Endothelial cell of umbilical vein (primary cell): ENCODE data around the gene EXD2. TPM values are rescaled to one million over a fixed set of nuclear protein-coding genes. Genes with fewer than 3 reads are reported as not detected.

Experiments
- BruUV-seq: library from RNA; stranded (reverse); fragments of 400-500 nt; replicated peaks from 2 replicates; lab custom pipeline; 2021; lab: Mats Ljungman, UMichigan
- CTCF ChIA-PET: fragments of 300-600, 350-600 bp; sonication (Branson Sonifier 250); formaldehyde crosslinking; loops from one replicate; lab custom pipeline; 2021; ENCODE audit warnings: antibody characterized with exemption, inconsistent platforms; lab: Charles Lee
- POLR2A ChIA-PET: fragments of 300-600, 350-600 bp; sonication (Branson Sonifier 250); formaldehyde crosslinking; loops from one replicate; lab custom pipeline; 2021; ENCODE audit warnings: antibody characterized with exemption, inconsistent platforms; lab: Charles Lee
- DNase-seq: peaks from one replicate; pipeline ENCODE4 v3.0.0-alpha.2; 2011; ENCODE audit warnings: low read depth, low spot score
- FAIRE-seq: peaks from 2 replicates; lab custom pipeline; 2011; peaks lifted over from hg19 to GRCh38; lab: Jason Lieb, UNC
- H2AFZ ChIP-seq: 2 replicates; pipeline ENCODE4 v1.6.0; 2012; ENCODE audit warnings: low read depth, low read length, control low read depth, inconsistent platforms
- H3K27ac ChIP-seq: 2 replicates; pipeline ENCODE4 v1.5.1; 2011; ENCODE audit warnings: low read depth, mild to moderate bottlenecking, control low read depth, low read length, moderate library complexity; ENCODE audit not compliant: insufficient read depth
- H3K27me3 ChIP-seq, 2 experiments: 2 replicates each; pipeline versions ENCODE4 v1.6.0 to v1.6.1; 2011; ENCODE audit warnings: low read length in 2 of 2, mixed read lengths in 1 of 2; ENCODE audit not compliant: control insufficient read depth in 2 of 2, insufficient read depth in 2 of 2
- H3K36me3 ChIP-seq, 2 experiments: 2 replicates in 1 of 2; 3 replicates in 1 of 2; pipeline ENCODE4 v1.5.1; 2011; ENCODE audit warnings: low read length in 2 of 2, mild to moderate bottlenecking in 1 of 2, moderate library complexity in 1 of 2; ENCODE audit not compliant: control insufficient read depth in 2 of 2, insufficient read depth in 2 of 2; ENCODE audit errors: extremely low read depth in 1 of 2
- H3K4me1 ChIP-seq: 3 replicates; pipeline ENCODE4 v1.5.1; 2011; ENCODE audit warnings: mild to moderate bottlenecking, low read length; ENCODE audit not compliant: control insufficient read depth, insufficient read depth; ENCODE audit errors: extremely low read depth
- H3K4me2 ChIP-seq: 2 replicates; pipeline ENCODE4 v1.6.1; 2011; ENCODE audit warnings: low read length, control low read depth, mixed read lengths; ENCODE audit not compliant: insufficient read depth
- H3K4me3 ChIP-seq, 3 experiments: fragments of 200-600 bp in 1 of 3; sonication (generic), shearing (Covaris generic) in 1 of 3; replicated peaks in 1 of 3; 2 replicates each; pipeline ENCODE4 v1.5.1; 2011 to 2016; ENCODE audit warnings: control low read depth in 3 of 3, low read length in 3 of 3, mild to moderate bottlenecking in 2 of 3, inconsistent platforms in 1 of 3, low read depth in 1 of 3, moderate library complexity in 1 of 3; ENCODE audit not compliant: insufficient read depth in 1 of 3
- H3K79me2 ChIP-seq: 2 replicates; pipeline ENCODE4 v1.6.0; 2012; ENCODE audit warnings: low read length, inconsistent platforms; ENCODE audit not compliant: control insufficient read depth, insufficient read depth
- H3K9ac ChIP-seq: replicated peaks from 2 replicates; pipeline ENCODE3; 2011; ENCODE audit warnings: low read length, control low read depth; ENCODE audit not compliant: insufficient read depth; ENCODE audit errors: extremely low read depth
- H3K9me1 ChIP-seq: replicated peaks from 3 replicates; pipeline ENCODE4 v1.6.0; 2011; ENCODE audit warnings: mild to moderate bottlenecking, low read length; ENCODE audit not compliant: control insufficient read depth, insufficient read depth; ENCODE audit errors: extremely low read depth
- H3K9me3 ChIP-seq: replicated peaks from 2 replicates; pipeline ENCODE4 v1.5.1; 2012; ENCODE audit warnings: low read length, inconsistent platforms; ENCODE audit not compliant: control insufficient read depth, insufficient read depth
- H4K20me1 ChIP-seq: replicated peaks from 2 replicates; pipeline ENCODE3; 2011; ENCODE audit warnings: mild to moderate bottlenecking, low read length; ENCODE audit not compliant: control insufficient read depth, insufficient read depth; ENCODE audit errors: extremely low read depth
- EZH2 ChIP-seq: IDR thresholded peaks from 2 replicates; pipeline ENCODE4 v1.6.1; 2012; ENCODE audit warnings: borderline replicate concordance, low read depth, mild to moderate bottlenecking, moderate library complexity, low read length, inconsistent platforms; ENCODE audit not compliant: severe bottlenecking
- FOS ChIP-seq: IDR thresholded peaks from 2 replicates; pipeline ENCODE4 v1.6.1; 2011; ENCODE audit warnings: mild to moderate bottlenecking, low read length, moderate library complexity, borderline replicate concordance; ENCODE audit not compliant: insufficient read depth
- JUN ChIP-seq: IDR thresholded peaks from 2 replicates; pipeline ENCODE4 v1.6.1; 2011; ENCODE audit warnings: borderline replicate concordance, low read depth; ENCODE audit not compliant: insufficient read length, insufficient read depth
- POLR2A ChIP-seq: IDR thresholded peaks from 2 replicates; pipeline ENCODE4 v1.6.1; 2012; ENCODE audit warnings: low read depth, mild to moderate bottlenecking, control low read depth, low read length
- POLR2AphosphoS5 ChIP-seq: IDR thresholded peaks from 2 replicates; pipeline ENCODE4 v1.6.1; 2012; ENCODE audit warnings: low read depth, mild to moderate bottlenecking, control low read depth, low read length, moderate library complexity; ENCODE audit not compliant: insufficient read depth
- dilution Hi-C: fragments of 300-500 bp; cut with MboI; formaldehyde crosslinking; loops from one replicate; pipeline ENCODE4 v1.15.0; 2019; ENCODE audit warnings: low sequenced_read_pairs; ENCODE audit not compliant: extremely low pct_ligation_motif_present
- intact Hi-C: fragments of 100-400 bp; cut with micrococcal nuclease; formaldehyde crosslinking; loops from one replicate; pipeline ENCODE4 v1.10.0; 2022
- polyA plus RNA-seq, 4 experiments: library from polyadenylated mRNA; depleted of rRNA in 3 of 4; stranded (reverse) in 3 of 4; unstranded in 1 of 4; fragments of >200 nt; gene quantifications; 2 replicates each; pipeline versions ENCODE4 v1.2.1 to v1.2.3, GENCODE V29; 2011 to 2012; ENCODE audit warnings: missing spikeins in 1 of 4
- total RNA-seq: library from RNA; stranded (reverse); gene quantifications from 2 replicates; pipeline ENCODE4 v1.2.3, GENCODE V29; 2021
- TF ChIP-seq, protein P1 (sequence below): IDR thresholded peaks from 2 replicates; pipeline ENCODE4 v1.6.1; 2011; ENCODE audit not compliant: insufficient read depth, insufficient read length
- TF ChIP-seq, protein P2 (sequence below), 2 donors: IDR thresholded peaks; 1 replicate in 1 of 2; 2 replicates in 1 of 2; pipeline ENCODE4 v1.5.1; 2011; ENCODE audit warnings: low read length in 2 of 2, mild to moderate bottlenecking in 2 of 2, moderate library complexity in 2 of 2, control low read depth in 1 of 2, inconsistent platforms in 1 of 2, low read depth in 1 of 2; ENCODE audit not compliant: insufficient read depth in 1 of 2; ENCODE audit errors: extremely low read depth in 1 of 2

The EXD2 gene
- total and polyA plus RNA-seq, 2 donors (not counting 3 experiments of a cell fraction or from before 2014, with no cell fraction given), result 11.6 to 22.6 TPM

DNA sequence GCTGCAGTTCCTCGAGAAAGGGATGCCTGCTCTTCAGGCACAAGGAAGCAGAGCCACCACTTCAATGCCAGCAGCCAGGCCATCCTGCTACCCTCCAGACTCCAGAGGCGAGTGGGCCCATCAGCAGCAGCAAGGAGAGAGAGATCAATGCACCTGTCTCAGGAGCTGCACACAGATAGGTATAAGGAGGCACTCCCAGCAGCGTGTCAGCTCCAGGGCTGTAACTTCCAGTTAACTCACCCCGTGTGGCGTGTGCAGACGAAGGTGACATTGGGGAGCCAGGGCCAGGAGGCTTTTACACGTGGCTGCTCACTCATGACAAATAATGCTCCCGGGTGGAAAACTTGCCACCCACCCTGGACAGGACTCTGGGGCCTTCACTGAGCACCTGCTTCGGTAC, 92.9 kb downstream of the EXD2 start:
- FAIRE-seq, result no peak
- Histone ChIP-seq H3K36me3 (no peaks in the 10 kb centered on the region), H3K27me3 (peaks cover 3% of the 10 kb centered on the region in 2 experiments), H3K4me1 (no peaks in the 10 kb centered on the region), H3K9me1 (no peaks in the 10 kb centered on the region), H3K9ac (no peak overlapping the region), H3K9me3 (no peaks in the 10 kb centered on the region), H4K20me1 (no peaks in the 10 kb centered on the region), H2AFZ (no peak overlapping the region), H3K27ac (no peak overlapping the region), H3K4me3 (no peak overlapping the region), H3K4me2 (no peak overlapping the region), H3K79me2 (no peaks in the 10 kb centered on the region)
- intact Hi-C loops, result no loop called here
- TF ChIP-seq FOS (no peak), EZH2 (no peak), JUN (no peak), POLR2AphosphoS5 (no peak), POLR2A (no peak)
- TF ChIP-seq, protein P1, sequence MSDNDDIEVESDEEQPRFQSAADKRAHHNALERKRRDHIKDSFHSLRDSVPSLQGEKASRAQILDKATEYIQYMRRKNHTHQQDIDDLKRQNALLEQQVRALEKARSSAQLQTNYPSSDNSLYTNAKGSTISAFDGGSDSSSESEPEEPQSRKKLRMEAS, result no peak
- TF ChIP-seq, protein P2, sequence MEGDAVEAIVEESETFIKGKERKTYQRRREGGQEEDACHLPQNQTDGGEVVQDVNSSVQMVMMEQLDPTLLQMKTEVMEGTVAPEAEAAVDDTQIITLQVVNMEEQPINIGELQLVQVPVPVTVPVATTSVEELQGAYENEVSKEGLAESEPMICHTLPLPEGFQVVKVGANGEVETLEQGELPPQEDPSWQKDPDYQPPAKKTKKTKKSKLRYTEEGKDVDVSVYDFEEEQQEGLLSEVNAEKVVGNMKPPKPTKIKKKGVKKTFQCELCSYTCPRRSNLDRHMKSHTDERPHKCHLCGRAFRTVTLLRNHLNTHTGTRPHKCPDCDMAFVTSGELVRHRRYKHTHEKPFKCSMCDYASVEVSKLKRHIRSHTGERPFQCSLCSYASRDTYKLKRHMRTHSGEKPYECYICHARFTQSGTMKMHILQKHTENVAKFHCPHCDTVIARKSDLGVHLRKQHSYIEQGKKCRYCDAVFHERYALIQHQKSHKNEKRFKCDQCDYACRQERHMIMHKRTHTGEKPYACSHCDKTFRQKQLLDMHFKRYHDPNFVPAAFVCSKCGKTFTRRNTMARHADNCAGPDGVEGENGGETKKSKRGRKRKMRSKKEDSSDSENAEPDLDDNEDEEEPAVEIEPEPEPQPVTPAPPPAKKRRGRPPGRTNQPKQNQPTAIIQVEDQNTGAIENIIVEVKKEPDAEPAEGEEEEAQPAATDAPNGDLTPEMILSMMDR (IDR thresholded peaks at IDR 0.05; ENCODE audit: extremely low read depth in 1 of 2, insufficient read depth in 1 of 2, low read depth in 1 of 2, low read length in 2 of 2), result no peak
- CTCF ChIA-PET, result interaction anchor here (0.6 kb wide), 1 partner anchor 141 kb away, joined by 3 read pairs; no protein-coding TSS in a partner anchor
- POLR2A ChIA-PET, result no interaction called here
- BruUV-seq, result no TSS peak
- DNase-seq, result no peak
- dilution Hi-C loops, result no loop called here
